Measurements from ENCODE around the gene NGEF. TPM values are rescaled to one million over a fixed set of nuclear protein-coding genes. Genes with fewer than 3 reads are reported as not detected.

The NGEF gene
- total RNA-seq, 1 experiment from 2014 or later, result 71.3 TPM

DNA sequence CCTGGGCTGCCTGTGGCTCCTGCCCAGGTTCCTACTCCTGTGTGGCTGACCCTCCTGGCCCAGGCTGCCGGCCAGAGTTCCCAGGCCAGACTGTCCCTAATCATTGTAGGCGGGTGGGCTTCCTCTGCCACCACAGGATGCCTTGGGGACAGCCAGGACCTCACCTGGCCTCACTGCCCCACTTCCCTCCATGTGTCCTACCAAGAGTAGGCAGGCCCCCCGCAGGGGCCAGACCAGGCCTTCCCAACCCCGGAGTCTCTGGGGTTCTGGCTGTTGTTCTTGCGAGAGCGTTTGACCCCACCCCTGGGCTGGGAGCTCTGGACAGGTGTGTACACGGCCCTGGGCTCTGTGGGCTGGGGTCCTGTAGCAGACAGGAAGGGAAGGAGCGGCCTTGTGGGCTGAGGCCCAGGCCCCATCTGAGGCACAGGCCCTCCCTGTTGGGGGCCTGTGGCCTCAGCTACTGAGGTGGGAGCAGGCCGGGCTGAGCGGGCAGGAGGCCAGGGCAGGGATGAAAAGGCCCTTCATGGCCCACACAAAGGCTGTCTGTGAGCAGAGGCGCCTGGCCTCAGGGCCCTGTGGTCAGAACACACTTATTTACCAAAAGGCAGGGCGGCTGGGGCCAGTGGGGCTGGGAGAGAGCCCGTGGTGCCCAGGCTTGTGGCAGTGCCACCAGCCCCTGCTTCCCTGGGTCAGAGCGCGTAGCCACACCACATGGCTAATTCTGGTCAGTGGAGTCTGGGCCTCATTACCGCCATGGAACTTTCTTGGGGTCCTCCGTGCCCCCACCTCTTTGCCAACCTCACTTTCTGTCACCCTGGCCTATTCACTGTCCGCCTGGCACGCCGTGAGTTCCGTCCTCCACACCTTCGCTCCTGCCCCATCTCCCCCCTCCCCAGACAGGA is 141.0 kb downstream of the NGEF start:
- POLR2A ChIA-PET (ENCODE audit: unreplicated experiment), result no interaction called here
- Histone ChIP-seq H3K79me2 (ENCODE audit: low read length) (peaks cover 14% of the 10 kb centered on the region), H3K4me2 (ENCODE audit: low read length) (no peak overlapping the region), H3F3A (ENCODE audit: low read length, unreplicated experiment) (no peaks in the 10 kb centered on the region), H2AFZ (ENCODE audit: low read length) (no peak overlapping the region), H3K9me3 (ENCODE audit: low read length) (no peaks in the 10 kb centered on the region), H3K4me1 (ENCODE audit: insufficient read depth, low read length) (peaks cover 8% of the 10 kb centered on the region), H3K36me3 (ENCODE audit: low read depth, low read length) (no peaks in the 10 kb centered on the region), H3K27me3 (ENCODE audit: low read length) (no peaks in the 10 kb centered on the region), H3K27ac (ENCODE audit: low read length) (no peak overlapping the region), H4K20me1 (ENCODE audit: low read length) (no peaks in the 10 kb centered on the region), H3K4me3 (ENCODE audit: low read length) (no peak overlapping the region), H3K9me2 (replicated peaks; ENCODE audit: low read length) (no peaks in the 10 kb centered on the region), H3K9ac (ENCODE audit: low read length) (no peak overlapping the region)
- CTCF ChIA-PET, result no interaction called here
- BruUV-seq (replicated peaks), result no TSS peak
- no peak for TF ChIP-seq EZH2phosphoT487 (IDR thresholded peaks at IDR 0.05; ENCODE audit: borderline replicate concordance, low read length)
- no peak for TF ChIP-seq EZH2 (IDR thresholded peaks at IDR 0.05; ENCODE audit: low read length, unreplicated experiment)
- TF ChIP-seq, protein P1, sequence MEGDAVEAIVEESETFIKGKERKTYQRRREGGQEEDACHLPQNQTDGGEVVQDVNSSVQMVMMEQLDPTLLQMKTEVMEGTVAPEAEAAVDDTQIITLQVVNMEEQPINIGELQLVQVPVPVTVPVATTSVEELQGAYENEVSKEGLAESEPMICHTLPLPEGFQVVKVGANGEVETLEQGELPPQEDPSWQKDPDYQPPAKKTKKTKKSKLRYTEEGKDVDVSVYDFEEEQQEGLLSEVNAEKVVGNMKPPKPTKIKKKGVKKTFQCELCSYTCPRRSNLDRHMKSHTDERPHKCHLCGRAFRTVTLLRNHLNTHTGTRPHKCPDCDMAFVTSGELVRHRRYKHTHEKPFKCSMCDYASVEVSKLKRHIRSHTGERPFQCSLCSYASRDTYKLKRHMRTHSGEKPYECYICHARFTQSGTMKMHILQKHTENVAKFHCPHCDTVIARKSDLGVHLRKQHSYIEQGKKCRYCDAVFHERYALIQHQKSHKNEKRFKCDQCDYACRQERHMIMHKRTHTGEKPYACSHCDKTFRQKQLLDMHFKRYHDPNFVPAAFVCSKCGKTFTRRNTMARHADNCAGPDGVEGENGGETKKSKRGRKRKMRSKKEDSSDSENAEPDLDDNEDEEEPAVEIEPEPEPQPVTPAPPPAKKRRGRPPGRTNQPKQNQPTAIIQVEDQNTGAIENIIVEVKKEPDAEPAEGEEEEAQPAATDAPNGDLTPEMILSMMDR (conservative IDR thresholded peaks at IDR 0.05; ENCODE audit: low read depth, low read length), result no peak
- no peak for DNase-seq
- intact Hi-C loops (cut with micrococcal nuclease), result loop anchor here (10.0 kb wide), 1 partner anchor 183 kb away; no protein-coding TSS in a partner anchor
- no peak for ATAC-seq

DNA sequence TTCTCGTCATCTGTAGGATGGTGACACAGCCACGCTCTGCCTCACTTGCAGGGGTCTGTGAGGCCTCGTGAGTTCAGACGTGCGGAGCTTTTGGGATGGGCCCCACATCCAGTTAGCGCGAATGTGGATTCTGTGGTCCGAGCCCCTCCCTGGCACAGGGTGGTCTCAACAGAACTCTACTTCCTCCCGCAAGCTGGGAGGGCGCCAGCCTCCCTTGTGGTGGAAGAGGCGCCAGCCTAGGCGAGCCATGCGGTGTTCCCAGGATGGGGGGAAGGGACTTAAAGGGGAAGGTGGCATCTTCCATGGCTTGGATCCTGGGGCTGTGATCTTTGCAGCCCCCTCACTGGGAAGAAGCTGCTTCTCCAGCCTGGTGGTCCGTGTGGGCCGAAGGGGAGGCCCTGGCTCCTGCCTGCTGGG is 141.6 kb downstream of the NGEF start:
- Histone ChIP-seq H3K36me3 (ENCODE audit: low read depth, low read length) (no peaks in the 10 kb centered on the region), H3K4me3 (ENCODE audit: low read length) (no peak overlapping the region), H3K9me3 (ENCODE audit: low read length) (no peaks in the 10 kb centered on the region), H3K9me2 (replicated peaks; ENCODE audit: low read length) (no peaks in the 10 kb centered on the region), H3K27ac (ENCODE audit: low read length) (no peak overlapping the region), H3F3A (ENCODE audit: low read length, unreplicated experiment) (no peaks in the 10 kb centered on the region), H3K4me1 (ENCODE audit: insufficient read depth, low read length) (peaks cover 7% of the 10 kb centered on the region; the same call in 1 of the 2 replicates), H2AFZ (ENCODE audit: low read length) (no peak overlapping the region), H3K9ac (ENCODE audit: low read length) (no peak overlapping the region), H3K4me2 (ENCODE audit: low read length) (no peak overlapping the region), H3K27me3 (ENCODE audit: low read length) (no peaks in the 10 kb centered on the region), H4K20me1 (ENCODE audit: low read length) (no peaks in the 10 kb centered on the region), H3K79me2 (ENCODE audit: low read length) (peaks cover 9% of the 10 kb centered on the region)
- BruUV-seq (replicated peaks), result no TSS peak
- intact Hi-C loops (cut with micrococcal nuclease), result loop anchor here (10.0 kb wide), 1 partner anchor 183 kb away; no protein-coding TSS in a partner anchor
- no peak for TF ChIP-seq EZH2phosphoT487 (IDR thresholded peaks at IDR 0.05; ENCODE audit: borderline replicate concordance, low read length)
- TF ChIP-seq EZH2 (IDR thresholded peaks at IDR 0.05; ENCODE audit: low read length, unreplicated experiment), result no peak
- TF ChIP-seq, protein P1 (conservative IDR thresholded peaks at IDR 0.05; ENCODE audit: low read depth, low read length), result no peak
- ChIA-PET POLR2A (ENCODE audit: unreplicated experiment) (no interaction called here), CTCF (no interaction called here)
- DNase-seq, result no peak
- no peak for ATAC-seq
